AG04450 (cell line): ENCODE measurements around the gene MYO3A. TPM values are rescaled to one million over a fixed set of nuclear protein-coding genes. Genes with fewer than 3 reads are reported as not detected.

Source experiments
- CTCF ChIA-PET: fragments of 300-600, 350-600 bp; formaldehyde crosslinking; extraction: SDS; loops from one replicate; lab custom pipeline; 2022; ENCODE audit warnings: antibody characterized with exemption, inconsistent platforms; lab: Charles Lee
- POLR2A ChIA-PET: fragments of 350-600 bp; formaldehyde crosslinking; extraction: SDS; loops from one replicate; lab custom pipeline; 2021; ENCODE audit warnings: antibody characterized with exemption, inconsistent platforms; lab: Yijun Ruan, JAX
- DNase-seq: peaks from one replicate; pipeline ENCODE4 v3.0.0-alpha.2; 2011; ENCODE audit warnings: low read depth, low spot score
- H3K27ac ChIP-seq: one replicate; pipeline ENCODE4 v1.5.1; 2012; ENCODE audit warnings: low read depth, low read length, control low read depth
- H3K27me3 ChIP-seq: one replicate; pipeline ENCODE4 v1.6.0; 2012; ENCODE audit warnings: low read length; ENCODE audit not compliant: control insufficient read depth, insufficient read depth
- H3K4me3 ChIP-seq: 2 replicates; pipeline ENCODE4 v1.5.1; 2011; ENCODE audit warnings: mild to moderate bottlenecking, low read depth, low read length, control low read depth
- H3K9me3 ChIP-seq: 2 replicates; pipeline ENCODE4 v1.5.1; 2012; ENCODE audit warnings: low read length; ENCODE audit not compliant: control insufficient read depth, insufficient read depth
- polyA plus RNA-seq: library from polyadenylated mRNA; depleted of rRNA; stranded (reverse); fragments of >200 nt; gene quantifications from 2 replicates; pipeline ENCODE4 v1.2.3, GENCODE V29; 2011
- TF ChIP-seq, protein P1 (sequence below): IDR thresholded peaks from 2 replicates; pipeline ENCODE4 v1.5.1; 2011; ENCODE audit warnings: low read depth, low read length, control low read depth, inconsistent platforms

MYO3A gene
- polyA plus RNA-seq, 1 experiment: not detected

DNA sequence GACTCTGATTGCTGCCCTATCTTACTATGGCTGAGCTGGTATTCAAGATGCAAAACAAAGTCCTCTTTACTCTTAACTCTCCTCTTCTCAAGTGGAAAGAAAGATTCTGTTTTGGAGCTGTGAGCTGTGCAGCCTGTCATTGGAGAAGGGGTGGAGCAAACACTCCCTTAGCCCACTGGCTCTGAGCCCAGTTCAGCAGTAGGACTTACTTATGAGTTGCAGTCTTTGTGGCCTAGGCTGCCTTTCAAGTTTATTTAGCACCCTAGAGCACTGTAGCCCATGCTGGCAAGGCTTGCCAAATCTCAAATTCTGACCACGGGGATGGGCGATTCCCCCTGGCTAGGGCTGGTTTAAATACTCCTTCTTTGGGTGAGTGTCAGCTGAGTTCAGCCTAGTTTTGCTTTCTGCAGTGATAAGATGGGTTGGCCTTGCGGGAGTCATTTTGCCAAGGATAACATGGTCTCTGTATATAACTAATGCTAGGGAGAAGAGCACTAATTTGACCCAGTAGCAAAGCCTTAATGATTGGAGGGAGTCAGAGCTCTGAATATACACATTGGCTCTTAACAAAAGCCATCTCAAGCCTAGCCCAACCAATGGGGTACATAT, 110.2 kb downstream of the MYO3A start:
- H3K27ac ChIP-seq: no peak overlapping the region
- TF ChIP-seq, protein P1, sequence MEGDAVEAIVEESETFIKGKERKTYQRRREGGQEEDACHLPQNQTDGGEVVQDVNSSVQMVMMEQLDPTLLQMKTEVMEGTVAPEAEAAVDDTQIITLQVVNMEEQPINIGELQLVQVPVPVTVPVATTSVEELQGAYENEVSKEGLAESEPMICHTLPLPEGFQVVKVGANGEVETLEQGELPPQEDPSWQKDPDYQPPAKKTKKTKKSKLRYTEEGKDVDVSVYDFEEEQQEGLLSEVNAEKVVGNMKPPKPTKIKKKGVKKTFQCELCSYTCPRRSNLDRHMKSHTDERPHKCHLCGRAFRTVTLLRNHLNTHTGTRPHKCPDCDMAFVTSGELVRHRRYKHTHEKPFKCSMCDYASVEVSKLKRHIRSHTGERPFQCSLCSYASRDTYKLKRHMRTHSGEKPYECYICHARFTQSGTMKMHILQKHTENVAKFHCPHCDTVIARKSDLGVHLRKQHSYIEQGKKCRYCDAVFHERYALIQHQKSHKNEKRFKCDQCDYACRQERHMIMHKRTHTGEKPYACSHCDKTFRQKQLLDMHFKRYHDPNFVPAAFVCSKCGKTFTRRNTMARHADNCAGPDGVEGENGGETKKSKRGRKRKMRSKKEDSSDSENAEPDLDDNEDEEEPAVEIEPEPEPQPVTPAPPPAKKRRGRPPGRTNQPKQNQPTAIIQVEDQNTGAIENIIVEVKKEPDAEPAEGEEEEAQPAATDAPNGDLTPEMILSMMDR: no peak
- CTCF ChIA-PET: interaction anchor here (0.6 kb wide), 1 partner anchor 317 kb away, joined by 4 read pairs; no protein-coding TSS in a partner anchor
- POLR2A ChIA-PET: no interaction called here
- no peaks in the 10 kb centered on the region for H3K27me3 ChIP-seq
- no peak for DNase-seq
- H3K4me3 ChIP-seq: no peak overlapping the region
- H3K9me3 ChIP-seq: peaks cover 20% of the 10 kb centered on the region

DNA sequence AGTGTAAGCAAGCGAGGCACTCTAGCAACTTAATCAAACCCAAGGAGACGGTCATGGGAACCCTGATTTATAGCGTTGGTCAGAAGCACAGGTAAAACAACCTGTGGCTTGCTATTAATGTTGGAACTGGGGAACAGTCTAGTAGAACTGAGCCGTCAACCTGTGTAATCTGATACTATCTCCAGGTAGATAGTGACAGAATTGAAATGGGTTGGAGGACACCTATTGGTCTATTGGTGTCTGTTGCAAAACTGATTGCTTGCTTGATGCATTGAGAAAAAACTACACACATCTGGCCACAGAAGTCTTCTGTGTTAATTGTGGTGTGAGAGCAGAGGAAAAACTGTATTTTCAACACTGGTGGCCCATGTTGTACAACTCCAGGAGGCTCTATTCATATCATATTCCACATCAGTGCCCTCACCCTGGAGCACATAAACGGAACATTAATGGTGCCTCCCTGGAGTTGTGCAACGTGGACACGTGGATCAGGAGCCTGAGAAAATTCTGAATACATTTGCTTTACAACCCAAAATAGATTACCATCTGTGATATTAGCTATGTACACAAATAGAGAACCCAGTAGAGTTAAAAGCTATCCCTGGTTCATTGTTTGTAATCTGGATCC, 112.2 kb downstream of the MYO3A start:
- Histone ChIP-seq H3K4me3 (no peak overlapping the region), H3K27ac (no peak overlapping the region), H3K9me3 (peaks cover 18% of the 10 kb centered on the region), H3K27me3 (no peaks in the 10 kb centered on the region)
- ChIA-PET POLR2A (no interaction called here), CTCF (no interaction called here)
- TF ChIP-seq, protein P1: no peak
- DNase-seq: no peak

DNA sequence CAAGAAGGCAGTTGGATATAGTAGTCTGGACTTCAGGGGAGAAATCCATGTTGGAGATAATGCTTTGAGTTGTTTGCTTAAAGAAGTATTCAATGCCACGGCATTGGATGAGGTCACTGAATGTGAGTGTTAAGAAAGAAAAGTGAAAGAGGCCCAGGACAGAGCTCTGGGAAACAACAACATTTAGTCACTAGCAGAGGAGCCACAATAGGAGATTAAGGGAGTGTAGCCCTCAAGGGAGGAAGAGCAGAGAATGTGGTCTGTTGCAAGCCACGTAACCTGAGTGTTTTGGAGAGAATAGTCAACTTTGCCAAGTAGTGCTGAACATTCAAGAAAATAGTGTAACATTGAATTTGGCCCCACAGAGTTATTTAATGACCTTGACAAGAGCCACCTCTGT, 114.7 kb downstream of the MYO3A start:
- Histone ChIP-seq H3K27ac (no peak overlapping the region), H3K9me3 (peaks cover 9% of the 10 kb centered on the region), H3K4me3 (no peak overlapping the region), H3K27me3 (no peaks in the 10 kb centered on the region)
- POLR2A ChIA-PET: no interaction called here
- TF ChIP-seq, protein P1: no peak
- CTCF ChIA-PET: no interaction called here
- no peak for DNase-seq

DNA sequence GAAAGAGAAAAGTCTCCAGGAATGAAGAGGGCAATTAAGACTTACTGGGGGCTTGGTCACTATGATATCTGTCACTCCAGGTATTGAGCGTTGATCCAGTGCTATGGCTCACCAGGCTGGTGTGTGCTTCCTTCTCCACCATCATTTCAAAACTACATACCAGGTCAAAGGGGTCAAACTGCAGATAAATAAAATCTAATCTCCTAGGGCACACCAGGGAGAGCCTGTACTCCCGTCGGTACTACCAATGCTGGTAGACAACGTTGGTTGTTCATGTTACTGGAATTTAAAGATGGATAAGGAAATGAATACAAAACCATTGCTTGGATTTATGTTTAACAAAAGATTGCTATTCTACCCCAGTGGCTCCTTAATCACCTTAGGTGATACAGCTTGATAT, 118.3 kb downstream of the MYO3A start:
- Histone ChIP-seq H3K27me3 (no peaks in the 10 kb centered on the region), H3K9me3 (peaks cover 4% of the 10 kb centered on the region), H3K4me3 (no peak overlapping the region), H3K27ac (no peak overlapping the region)
- DNase-seq: no peak
- POLR2A ChIA-PET: no interaction called here
- TF ChIP-seq, protein P1: no peak
- CTCF ChIA-PET: no interaction called here

DNA sequence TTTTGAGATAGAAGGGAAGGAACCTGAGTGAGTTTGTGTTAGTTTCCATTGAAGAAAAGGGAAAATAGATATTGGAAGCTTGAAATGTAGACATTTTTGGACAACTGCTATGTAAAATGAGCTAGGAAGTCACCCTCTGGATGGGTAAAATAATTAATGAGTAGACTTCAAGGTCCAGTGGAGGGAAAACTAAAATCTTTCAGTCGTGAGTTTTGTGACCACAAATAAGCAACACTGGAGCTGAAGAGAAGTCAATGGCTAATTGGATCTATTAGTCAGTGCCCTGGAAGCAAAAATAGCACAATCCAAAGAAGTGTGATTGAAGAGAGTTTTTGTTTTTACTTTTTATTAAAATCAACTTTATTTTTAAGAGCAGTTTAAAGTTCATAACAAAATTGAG, 123.4 kb downstream of the MYO3A start:
- H3K27me3 ChIP-seq: no peaks in the 10 kb centered on the region
- no peak for DNase-seq
- TF ChIP-seq, protein P1: no peak
- H3K4me3 ChIP-seq: no peak overlapping the region
- H3K27ac ChIP-seq: no peak overlapping the region
- ChIA-PET POLR2A (no interaction called here), CTCF (no interaction called here)
- peaks cover 4% of the 10 kb centered on the region for H3K9me3 ChIP-seq
